K562 (cell line): ENCODE results near the gene ZFP62. TPM values are rescaled to one million over a fixed set of nuclear protein-coding genes. Genes with fewer than 3 reads are reported as not detected.

Experiments used
- ATAC-seq: fragments of 200-7000 bp; cut with Tn5 transposase; 3 replicates; pipeline ENCODE4 v1.9.1; 2020; ENCODE audit warnings: moderate library complexity
- BruUV-seq: library from RNA; stranded (reverse); fragments of 400-500 nt; replicated peaks from 2 replicates; lab custom pipeline; 2021; lab: Mats Ljungman, UMichigan
- CTCF ChIA-PET: fragments of 300-600 bp; formaldehyde crosslinking; extraction: SDS; loops from one replicate; lab custom pipeline; 2021; ENCODE audit warnings: low intra/inter-chr PET ratio; lab: Yijun Ruan, JAX
- POLR2A ChIA-PET: fragments of 300-600, 350-650 bp; sonication (Branson Sonifier 250); formaldehyde crosslinking; extraction: SDS; loops from one replicate; lab custom pipeline; 2021; ENCODE audit warnings: antibody characterized with exemption, inconsistent platforms; lab: Yijun Ruan, JAX
- DNase-seq, 4 experiments: peaks; one replicate each; pipeline versions ENCODE4 v3.0.0 to v3.0.0-alpha.2; 2011 to 2018; ENCODE audit warnings: low spot score in 3 of 4, mixed read lengths in 3 of 4; ENCODE audit errors: extremely low read depth in 1 of 4
- FAIRE-seq: peaks from 2 replicates; lab custom pipeline; 2011; peaks lifted over from hg19 to GRCh38; lab: Jason Lieb, UNC
- H2AFZ ChIP-seq: 2 replicates; pipeline ENCODE4 v1.6.0; 2011; ENCODE audit warnings: low read depth, low read length, control low read depth, inconsistent platforms
- H3K27ac ChIP-seq: fragments of 200-600 bp; 3 replicates; pipeline ENCODE4 v1.8.0; 2011; ENCODE audit warnings: low read depth, mild to moderate bottlenecking, control low read depth, inconsistent platforms, low read length, moderate library complexity, mixed read lengths; ENCODE audit errors: extremely low read depth
- H3K27me3 ChIP-seq, 2 experiments: fragments of 300-600 bp in 1 of 2; 2 replicates in 1 of 2; 3 replicates in 1 of 2; pipeline versions ENCODE4 v1.6.0 to v1.8.0; 2011; ENCODE audit warnings: inconsistent platforms in 2 of 2, low read length in 2 of 2, mild to moderate bottlenecking in 1 of 2, mixed read lengths in 1 of 2, moderate library complexity in 1 of 2; ENCODE audit not compliant: control insufficient read depth in 2 of 2, insufficient read depth in 2 of 2
- H3K36me3 ChIP-seq: fragments of 300-600 bp; 3 replicates; pipeline ENCODE4 v1.8.0; 2011; ENCODE audit warnings: mild to moderate bottlenecking, low read length, inconsistent platforms; ENCODE audit not compliant: control insufficient read depth, insufficient read depth
- H3K4me1 ChIP-seq, 2 experiments: fragments of 200-600 bp in 1 of 2; replicated peaks in 1 of 2; 2 replicates in 1 of 2; 3 replicates in 1 of 2; pipeline versions ENCODE4 v1.5.1 to v1.8.0; 2011; ENCODE audit warnings: inconsistent platforms in 2 of 2, low read length in 2 of 2, mild to moderate bottlenecking in 1 of 2, mixed read lengths in 1 of 2, moderate library complexity in 1 of 2; ENCODE audit not compliant: control insufficient read depth in 2 of 2, insufficient read depth in 2 of 2
- H3K4me2 ChIP-seq: 2 replicates; pipeline ENCODE4 v1.6.1; 2011; ENCODE audit warnings: low read length, control low read depth, inconsistent platforms, mixed read lengths; ENCODE audit not compliant: insufficient read depth
- H3K4me3 ChIP-seq: fragments of 200-600 bp; sonication (generic), shearing (Covaris generic); 2 replicates; pipeline ENCODE4 v1.5.1; 2016; ENCODE audit warnings: control low read depth, inconsistent platforms
- H3K79me2 ChIP-seq: fragments of 200-600 bp; 3 replicates; pipeline ENCODE4 v1.8.0; 2011; ENCODE audit warnings: low read length, inconsistent platforms; ENCODE audit not compliant: control insufficient read depth, insufficient read depth
- H3K9ac ChIP-seq, 2 experiments: 2 replicates each; pipeline versions ENCODE4 v1.6.0 to v1.6.1; 2011; ENCODE audit warnings: low read depth in 2 of 2, low read length in 2 of 2, control low read depth in 1 of 2, inconsistent platforms in 1 of 2, mild to moderate bottlenecking in 1 of 2, mixed read lengths in 1 of 2; ENCODE audit not compliant: insufficient read depth in 1 of 2
- H3K9me1 ChIP-seq: one replicate; pipeline ENCODE4 v1.6.0; 2011; ENCODE audit warnings: inconsistent platforms, mild to moderate bottlenecking, low read length, moderate library complexity; ENCODE audit not compliant: control insufficient read depth, insufficient read depth
- H3K9me3 ChIP-seq: replicated peaks from 2 replicates; pipeline ENCODE4 v1.5.1; 2011; ENCODE audit warnings: low read depth, low read length, inconsistent platforms; ENCODE audit not compliant: control insufficient read depth, insufficient read depth
- H4K20me1 ChIP-seq: replicated peaks from 2 replicates; pipeline ENCODE4 v1.6.1; 2011; ENCODE audit warnings: low read length, inconsistent platforms, mixed read lengths; ENCODE audit not compliant: control insufficient read depth, insufficient read depth
- ATF2 ChIP-seq: sonication (generic); formaldehyde crosslinking; IDR thresholded peaks from 2 replicates; pipeline ENCODE4 v1.8.1; 2022; ENCODE audit warnings: missing genetic modification reagents
- BDP1 ChIP-seq: IDR thresholded peaks from 3 replicates; pipeline ENCODE4 v1.6.1; 2011; ENCODE audit not compliant: insufficient read length, insufficient read depth
- CTCFL ChIP-seq: IDR thresholded peaks from 2 replicates; pipeline ENCODE4 v1.6.1; 2011; ENCODE audit warnings: borderline replicate concordance, low read depth, mild to moderate bottlenecking, moderate library complexity, low read length; ENCODE audit not compliant: insufficient read depth, poor library complexity, severe bottlenecking
- FOXA1 ChIP-seq: fragments of 450-650 bp; IDR thresholded peaks from 2 replicates; pipeline ENCODE4 v1.6.1; 2016; ENCODE audit warnings: mild to moderate bottlenecking, borderline replicate concordance
- THAP7 ChIP-seq: fragments of 250-450 bp; sonication (Bioruptor Pico); IDR thresholded peaks from 2 replicates; pipeline ENCODE4 v1.5.0; 2021
- ZKSCAN8 ChIP-seq: fragments of 200-800 bp; sonication (Bioruptor generic); IDR thresholded peaks from 2 replicates; pipeline ENCODE4 v1.6.1; 2016; ENCODE audit warnings: missing genetic modification characterization, missing compliant biosample characterization
- ZNF57 ChIP-seq: fragments of 450-650 bp; formaldehyde crosslinking; IDR thresholded peaks from 2 replicates; pipeline ENCODE4 v1.4.0; 2020; ENCODE audit warnings: mild to moderate bottlenecking, moderate library complexity
- WGBS: fragments of 100-300 bp; shearing (Covaris generic); methylation state at CpG from one replicate; pipeline ENCODE4 v1.1.6; 2016; ENCODE audit warnings: low coverage, mixed read lengths; ENCODE audit not compliant: insufficient coverage; ENCODE audit errors: missing lambda C conversion rate; 5-methylcytosine and 5-hydroxymethylcytosine counted together
- in situ Hi-C: fragments of 300-500 bp; cut with MboI; formaldehyde crosslinking; loops from 4 replicates; pipeline ENCODE4 v1.15.0; 2018; ENCODE audit warnings: inconsistent platforms, mixed read lengths
- intact Hi-C: fragments of 100-400 bp; cut with micrococcal nuclease; formaldehyde crosslinking; loops from 2 replicates; pipeline ENCODE4 v1.14.2; 2022
- polyA plus RNA-seq, 8 experiments: library from polyadenylated mRNA; depleted of rRNA in 4 of 8; stranded (reverse) in 5 of 8; unstranded in 3 of 8; fragments of >200 nt; fragmentation: Nextera tagmentation in 2 of 8; fragmentation: Illumina TruSeq in 1 of 8; extraction: Ambion mirVana in 2 of 8; extraction: Trizol in 1 of 8; gene quantifications; 2 replicates each; pipeline versions ENCODE4 v1.2.1 to v1.2.3, GENCODE V29; 2011 to 2014; ENCODE audit warnings: inconsistent platforms in 1 of 8, missing spikeins in 1 of 8
- total RNA-seq, 7 experiments: library from RNA; depleted of rRNA in 6 of 7; stranded (reverse); fragments of >200 nt in 6 of 7; fragmentation: Illumina TruSeq in 2 of 7; extraction: Trizol in 2 of 7; gene quantifications; 2 replicates each; pipeline versions ENCODE4 v1.2.1 to v1.2.3, GENCODE V29; 2011 to 2021; ENCODE audit warnings: low replicate concordance in 1 of 7

ZFP62 gene
- total and polyA plus RNA-seq, 9 of the 15 experiments (the other 6 are each of a cell fraction or from before 2014, with no cell fraction given) = 12.2 to 37.5 (median 25.0) TPM

- H4K20me1 ChIP-seq = no peaks in the 10 kb centered on the region
- intact Hi-C loops (no loop called here), in situ Hi-C loops (no loop called here)
- H3K27me3 ChIP-seq = no peaks in the 10 kb centered on the region
- H3K36me3 ChIP-seq = peaks cover 73% of the 10 kb centered on the region
- no peak for FAIRE-seq
- H3K27ac ChIP-seq = no peak overlapping the region
- ChIA-PET CTCF (no interaction called here), POLR2A (interaction anchor here (0.8 kb wide), 1 partner anchor 51 kb away, joined by 3 read pairs; no protein-coding TSS in a partner anchor)
- no peak overlapping the region for H3K4me2 ChIP-seq
- no peak overlapping the region for H2AFZ ChIP-seq
- DNase-seq = no peak
- H3K9me1 ChIP-seq = no peaks in the 10 kb centered on the region
- peaks cover 2% of the 10 kb centered on the region; the same call in 1 of the 3 replicates for H3K79me2 ChIP-seq
- H3K9ac ChIP-seq = no peak overlapping the region
- ATAC-seq = no peak
- 75% methylated on average over 1 of the region's 4 CpGs for WGBS
- BruUV-seq = no TSS peak
- TF ChIP-seq CTCFL = no peak
- no peak for TF ChIP-seq THAP7 (CRISPR knock-in tag)
- no peak for TF ChIP-seq ZNF57
- no peak for TF ChIP-seq ATF2
- TF ChIP-seq ZKSCAN8 (CRISPR knock-in tag) = no peak
- TF ChIP-seq BDP1 = no peak
- no peak for TF ChIP-seq FOXA1
- peaks cover 45% of the 10 kb centered on the region for H3K9me3 ChIP-seq
- no peaks in the 10 kb centered on the region for H3K4me1 ChIP-seq
- H3K4me3 ChIP-seq = no peak overlapping the region
Observed at GRCh38 chr5:180852495-180852894, 8.6 kb downstream of the ZFP62 start.
